Activated CD4-positive, alpha-beta T cell treated with anti-CD3 and anti-CD28 coated beads, Interleukin-2, Interleukin-6, amounts not matched to agents 100 ng/mL and 50 ng/mL, durations not matched to agents 16 hours and 8 hours (primary cell): Measurements from ENCODE around the gene LZTS2.

Experiments
- DNase-seq: peaks from one replicate; pipeline ENCODE4 v3.0.0-alpha.2; 2020

Gene LZTS2

GRCh38 chr10:100979791-100980272 is 19.8 kb upstream of the LZTS2 start:
- no peak for DNase-seq

DNA sequence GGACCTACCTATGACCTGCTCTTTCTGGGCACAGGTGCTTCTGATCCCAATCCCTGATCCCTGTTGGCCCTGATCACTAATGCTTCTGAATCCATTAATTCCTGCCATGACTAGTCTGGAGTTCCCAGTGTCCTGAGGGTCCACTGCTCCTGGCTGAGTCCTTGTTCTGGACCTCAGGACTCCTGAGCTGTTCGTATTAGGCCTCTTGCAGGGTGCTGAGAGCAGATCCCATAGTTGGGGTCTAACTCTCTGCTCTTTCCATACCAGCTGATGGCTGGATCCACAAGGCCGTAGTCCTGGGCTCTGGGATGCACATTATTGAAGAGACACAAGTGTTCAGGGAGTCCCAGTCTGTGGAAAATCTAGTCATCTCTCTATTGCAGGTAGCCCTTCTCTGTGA is 19.3 kb upstream of the LZTS2 start:
- no peak for DNase-seq

DNA sequence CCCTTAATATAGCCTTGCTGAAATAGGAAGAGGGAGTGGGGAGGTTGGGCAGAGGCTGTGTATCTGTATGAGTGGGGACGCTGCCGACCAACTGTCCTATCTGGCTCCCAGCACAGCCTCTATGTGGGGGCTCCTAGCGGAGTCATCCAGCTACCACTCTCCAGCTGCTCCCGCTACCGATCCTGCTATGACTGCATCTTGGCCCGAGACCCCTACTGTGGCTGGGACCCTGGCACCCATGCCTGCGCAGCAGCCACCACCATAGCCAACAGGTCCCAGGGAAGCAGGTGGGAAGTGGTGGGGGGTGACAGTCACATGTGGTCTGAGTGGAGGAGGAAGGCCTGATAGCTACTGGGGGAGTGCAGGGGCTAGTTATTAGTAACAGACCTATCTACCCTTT is 18.9 kb upstream of the LZTS2 start:
- DNase-seq = no peak

- DNase-seq = no peak
These were observed 18.3 kb upstream of the LZTS2 start for GRCh38 chr10:100981178-100981772.

DNA sequence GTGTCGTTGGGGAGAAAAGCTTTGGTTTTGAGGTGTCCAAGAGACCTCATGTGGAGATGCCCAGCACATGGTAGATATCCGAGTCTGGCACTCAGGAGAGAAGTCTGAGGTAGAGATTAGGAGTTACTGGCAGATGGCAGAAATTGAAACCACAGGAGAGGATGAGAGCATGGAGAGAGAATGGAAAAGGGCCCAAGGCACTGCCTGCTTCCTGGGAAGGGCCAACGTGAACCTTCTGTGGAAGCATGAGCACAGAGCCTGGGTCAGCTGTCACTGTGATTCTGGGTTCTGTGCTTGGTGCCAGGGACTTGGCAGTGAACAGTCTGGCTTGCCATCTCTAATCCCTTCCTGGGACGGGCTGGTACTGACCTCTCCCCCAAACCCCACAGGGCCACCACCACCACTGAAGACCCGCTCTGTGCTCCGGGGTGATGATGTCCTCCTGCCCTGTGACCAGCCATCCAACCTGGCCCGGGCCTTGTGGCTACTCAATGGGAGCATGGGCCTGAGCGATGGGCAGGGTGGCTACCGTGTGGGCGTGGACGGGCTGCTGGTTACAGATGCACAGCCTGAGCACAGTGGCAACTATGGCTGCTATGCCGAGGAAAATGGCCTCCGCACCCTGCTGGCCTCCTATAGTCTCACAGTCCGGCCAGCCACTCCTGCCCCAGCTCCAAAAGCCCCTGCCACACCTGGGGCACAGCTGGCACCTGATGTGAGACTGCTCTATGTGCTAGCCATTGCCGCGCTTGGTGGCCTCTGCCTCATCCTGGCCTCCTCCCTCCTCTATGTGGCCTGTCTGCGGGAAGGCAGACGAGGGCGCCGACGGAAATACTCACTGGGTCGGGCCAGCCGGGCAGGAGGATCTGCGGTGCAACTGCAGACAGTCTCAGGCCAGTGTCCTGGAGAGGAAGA is 16.4 kb upstream of the LZTS2 start:
- DNase-seq = no peak

- DNase-seq = no peak
These were observed 15.5 kb upstream of the LZTS2 start for GRCh38 chr10:100983868-100984671.

- DNase-seq = no peak
These were observed 14.9 kb upstream of the LZTS2 start for GRCh38 chr10:100984672-100985177.

DNA sequence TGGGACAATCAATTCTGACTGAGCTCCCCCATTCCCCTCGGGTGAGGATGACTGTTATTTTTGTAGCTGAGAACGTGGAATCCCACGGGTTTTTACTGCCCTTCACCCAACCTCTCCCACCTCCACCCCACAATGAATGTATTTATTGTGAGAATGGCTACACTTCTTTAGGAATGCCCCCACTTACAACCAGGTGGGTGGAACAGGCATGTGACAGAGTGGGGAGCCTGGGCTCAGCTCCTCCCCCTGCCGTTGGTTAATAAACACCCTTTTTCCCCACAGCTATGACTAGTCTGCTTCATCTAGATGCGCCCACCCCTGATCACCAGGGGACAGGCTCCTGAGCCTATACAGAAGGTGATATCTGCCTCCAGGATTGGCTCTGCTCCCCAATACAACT is 14.3 kb upstream of the LZTS2 start:
- no peak for DNase-seq

DNA sequence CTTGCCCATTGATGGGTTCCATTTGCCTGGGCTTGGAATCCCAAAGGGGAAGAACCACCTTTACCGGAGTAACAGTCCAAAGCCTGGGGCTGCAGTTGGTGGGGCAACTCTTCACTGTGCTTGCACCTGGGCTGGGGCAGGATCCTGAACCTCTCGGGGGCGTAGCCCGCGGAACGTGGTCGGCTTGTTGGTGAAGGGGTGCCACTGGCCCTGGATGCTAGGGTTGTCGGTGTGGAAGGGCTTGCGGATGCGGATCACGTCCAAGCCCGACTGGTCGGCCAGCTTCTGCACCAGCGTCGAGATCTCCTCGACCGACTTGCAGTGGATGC is 13.0 kb upstream of the LZTS2 start:
- no peak for DNase-seq

GRCh38 chr10:100986952-100987684 is 12.5 kb upstream of the LZTS2 start, which contains the start of the genes MRPL43 and TWNK:
MRPL43 (minus strand) TSS chr10:100987497; CDS start chr10:100987443, 54 bp downstream.
TWNK (plus strand) TSS chr10:100987543; CDS start chr10:100988211, 668 bp downstream.
- peak; percentile 89 for DNase-seq

DNA sequence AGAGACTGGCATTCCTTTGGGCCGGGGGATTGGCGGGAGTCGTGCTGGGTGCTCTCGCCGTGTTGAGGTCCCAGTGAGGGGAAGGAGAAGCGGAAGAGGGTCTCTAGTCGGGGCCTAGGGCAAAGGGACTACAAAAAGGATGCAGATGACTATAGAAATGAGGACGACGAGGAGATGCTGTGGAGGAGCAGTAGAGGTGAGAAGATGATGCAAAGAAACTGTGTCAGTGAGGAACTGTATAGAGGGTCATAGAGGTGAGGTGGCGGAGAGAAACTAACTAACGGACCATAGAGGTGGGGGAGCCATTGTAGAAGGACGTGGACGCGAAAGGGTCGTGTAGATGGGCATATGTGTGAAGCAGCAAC is 11.9 kb upstream of the LZTS2 start:
- DNase-seq = no peak

- no peak for DNase-seq
These were observed 11.4 kb upstream of the LZTS2 start for GRCh38 chr10:100988166-100988565.

DNA sequence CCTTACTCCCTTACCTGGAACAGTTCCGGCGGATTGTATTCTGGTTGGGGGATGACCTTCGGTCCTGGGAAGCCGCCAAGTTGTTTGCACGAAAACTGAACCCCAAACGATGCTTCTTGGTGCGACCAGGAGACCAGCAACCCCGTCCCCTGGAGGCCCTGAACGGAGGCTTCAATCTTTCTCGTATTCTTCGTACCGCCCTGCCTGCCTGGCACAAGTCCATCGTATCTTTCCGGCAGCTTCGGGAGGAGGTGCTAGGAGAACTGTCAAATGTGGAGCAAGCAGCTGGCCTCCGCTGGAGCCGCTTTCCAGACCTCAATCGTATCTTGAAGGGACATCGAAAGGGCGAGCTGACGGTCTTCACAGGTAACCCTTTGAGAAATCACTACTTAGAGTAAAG is 10.5 kb upstream of the LZTS2 start:
- DNase-seq = no peak

- DNase-seq = no peak
These were observed 5.5 kb upstream of the LZTS2 start for GRCh38 chr10:100993986-100994708.

GRCh38 chr10:100995181-100995580 is 4.4 kb upstream of the LZTS2 start:
- DNase-seq = no peak

DNA sequence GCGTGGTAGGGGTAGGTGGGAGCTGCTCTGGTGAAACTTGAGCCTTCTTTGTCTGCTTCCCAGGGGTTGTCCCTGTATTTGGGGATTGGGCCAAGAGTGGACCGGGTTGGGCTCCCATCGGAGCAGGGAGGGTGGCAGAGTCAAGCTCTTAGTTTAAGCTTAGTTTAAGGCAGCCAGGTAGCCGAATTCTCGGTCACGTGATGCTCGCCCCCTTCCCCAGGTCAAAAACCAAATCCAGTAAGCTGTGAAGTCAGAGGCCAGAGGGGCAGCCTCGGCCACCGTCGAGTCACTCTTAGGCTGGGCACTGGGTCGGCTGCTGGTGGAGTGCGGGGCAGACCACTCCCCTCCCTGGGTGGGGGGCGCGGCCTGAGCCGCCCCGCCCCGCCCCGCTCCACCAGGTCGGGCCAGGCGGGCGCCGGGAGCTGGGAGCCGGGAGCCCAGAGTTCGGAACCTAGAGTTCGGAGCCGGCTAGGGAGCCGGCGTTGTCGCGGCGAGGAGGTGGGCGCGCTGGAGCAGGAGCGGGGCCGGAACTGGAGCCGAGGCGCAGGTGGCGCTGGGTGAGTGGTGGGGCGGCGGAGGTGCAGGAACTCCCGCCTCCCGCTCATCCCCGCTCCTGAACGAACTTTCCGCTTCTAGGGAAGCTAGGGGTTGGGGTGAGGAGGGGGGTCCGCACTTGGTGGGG is 2.8 kb upstream of the LZTS2 start:
- peak; percentile 44 for DNase-seq

DNA sequence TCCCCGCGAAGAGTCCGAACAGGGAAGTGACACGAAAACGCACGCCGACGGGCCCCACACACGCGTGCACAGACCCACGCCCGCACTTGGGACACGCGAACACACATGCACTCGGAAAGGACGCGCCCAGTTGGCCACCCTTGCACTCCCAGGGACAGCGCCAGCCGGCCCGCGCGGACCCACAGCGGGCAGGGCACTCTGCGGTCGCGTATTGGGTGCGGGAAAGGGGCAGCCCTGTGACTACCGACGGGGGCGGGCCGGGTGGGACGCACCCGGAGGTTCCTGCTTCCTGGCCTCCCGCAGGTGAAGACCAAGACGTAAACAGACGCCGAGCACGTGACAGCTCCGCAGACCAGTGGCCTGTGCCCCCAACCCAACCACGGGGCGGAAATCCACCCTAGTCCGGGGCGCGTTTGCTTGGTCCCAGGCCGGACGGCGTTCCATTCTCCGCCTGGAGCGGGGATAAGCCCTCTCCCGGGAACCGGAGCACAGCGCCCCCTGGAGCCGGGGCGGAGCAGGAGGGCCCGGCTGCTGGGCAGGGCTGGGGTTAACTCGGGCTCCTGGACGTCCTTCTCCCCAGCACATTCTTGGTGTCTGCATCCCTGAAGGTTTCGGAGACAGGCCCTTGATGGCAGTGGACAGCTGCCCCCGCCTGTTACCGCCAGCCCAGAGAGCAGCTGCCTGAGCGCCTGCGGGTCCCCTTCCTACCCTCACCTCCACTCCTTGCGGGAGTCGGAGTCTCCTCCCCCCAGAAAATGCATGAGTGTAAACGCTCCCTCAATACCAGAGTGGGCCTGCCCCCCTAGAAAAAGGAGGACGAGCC is 2.0 kb upstream of the LZTS2 start:
- DNase-seq = peak; percentile 81

- peak; percentile 68 for DNase-seq
These were observed 1.2 kb upstream of the LZTS2 start for GRCh38 chr10:100998183-100998990.

DNA sequence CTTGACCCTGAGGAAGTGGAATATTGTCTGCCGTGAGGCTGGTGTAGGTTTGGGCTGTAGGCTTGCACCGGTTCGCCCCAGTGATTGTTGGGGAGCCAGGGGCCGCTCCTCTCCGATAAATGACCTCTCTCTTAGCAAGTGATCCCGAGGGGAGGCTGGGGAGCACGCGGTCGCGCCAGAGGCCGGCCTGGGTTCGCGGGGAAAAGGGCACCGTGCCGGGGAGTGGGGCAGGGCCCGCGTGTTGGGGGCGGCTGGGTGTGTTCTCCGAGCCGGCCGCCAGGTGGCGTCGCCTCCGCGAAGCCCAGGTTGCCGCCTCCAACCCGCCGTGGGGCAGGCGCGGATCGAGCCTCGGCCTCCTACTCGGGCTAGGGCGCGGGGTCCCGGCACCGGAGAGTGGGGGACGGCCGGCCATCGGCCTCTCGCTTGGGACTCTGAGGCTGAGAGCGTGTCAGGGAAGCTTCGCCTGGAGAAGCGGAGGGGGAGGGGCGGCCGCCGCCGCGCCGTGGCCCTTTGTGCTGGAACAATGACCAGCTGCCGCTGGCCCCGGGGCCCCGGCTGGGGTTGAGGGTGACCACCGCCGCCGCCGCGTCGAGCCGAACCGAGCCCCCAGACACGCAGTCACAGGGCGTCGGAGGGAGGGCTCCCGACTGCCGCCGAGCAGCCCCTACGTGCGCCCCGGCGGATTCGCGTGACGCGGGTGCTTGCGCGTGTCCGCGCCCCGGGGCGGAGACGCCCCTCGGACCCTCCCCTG is 442 bp upstream of the LZTS2 start:
- peak; percentile 85 for DNase-seq
